RWPE2 (cell line): ENCODE measurements around the gene MRPL36.

Experiments used
- ATAC-seq: fragments of 200-7000 bp; cut with Tn5 transposase; 3 replicates; pipeline ENCODE4 v1.9.1; 2021; ENCODE audit warnings: low read depth
- DNase-seq: peaks from one replicate; pipeline ENCODE4 v3.0.0-alpha.2; 2020; ENCODE audit warnings: low spot score
- H3K27ac ChIP-seq: fragments of 450-650 bp; 2 replicates; pipeline ENCODE4 v1.5.1; 2017; ENCODE audit warnings: mild to moderate bottlenecking; ENCODE audit not compliant: poor library complexity, severe bottlenecking
- H3K27me3 ChIP-seq: fragments of 250-450 bp; sonication (Bioruptor Pico); 2 replicates; pipeline ENCODE4 v1.5.1; 2021; ENCODE audit warnings: mild to moderate bottlenecking, moderate library complexity; ENCODE audit not compliant: insufficient read depth, poor library complexity, severe bottlenecking
- H3K36me3 ChIP-seq: fragments of 250-450 bp; sonication (Bioruptor Pico); 2 replicates; pipeline ENCODE4 v1.5.1; 2020; ENCODE audit warnings: low read depth, mild to moderate bottlenecking, moderate library complexity
- H3K4me1 ChIP-seq: fragments of 250-450 bp; sonication (Bioruptor Pico); 2 replicates; pipeline ENCODE4 v1.5.1; 2021; ENCODE audit warnings: mild to moderate bottlenecking, moderate library complexity; ENCODE audit not compliant: insufficient read depth, poor library complexity, severe bottlenecking
- H3K4me3 ChIP-seq: fragments of 250-450 bp; sonication (Bioruptor Pico); 2 replicates; pipeline ENCODE4 v1.5.1; 2021; ENCODE audit warnings: mild to moderate bottlenecking, moderate library complexity; ENCODE audit not compliant: severe bottlenecking
- H3K9me3 ChIP-seq: fragments of 250-450 bp; sonication (Bioruptor Pico); 2 replicates; pipeline ENCODE4 v1.5.1; 2021; ENCODE audit warnings: mild to moderate bottlenecking, moderate library complexity; ENCODE audit not compliant: severe bottlenecking
- TF ChIP-seq, protein P1 (sequence below): fragments of 450-650 bp; IDR thresholded peaks from one replicate; pipeline ENCODE4 v1.5.1; 2017; ENCODE audit warnings: mild to moderate bottlenecking, moderate library complexity; ENCODE audit not compliant: poor library complexity, severe bottlenecking

Gene MRPL36

GRCh38 chr5:1799602-1800471 lies at the start of gene MRPL36:
TSS of gene MRPL36 (minus strand) at chr5:1799837. CDS start at chr5:1798935, 902 bp downstream.
- Histone ChIP-seq H3K9me3 (no peaks in the 10 kb centered on the region), H3K27ac (peak within 1 kb of the TSS; percentile 54), H3K4me1 (peaks cover 11% of the 10 kb centered on the region), H3K27me3 (no peaks in the 10 kb centered on the region), H3K36me3 (peaks cover 48% of the 10 kb centered on the region), H3K4me3 (peak within 1 kb of the TSS; percentile 90)
- DNase-seq (peak; percentile 96), ATAC-seq (peak; percentile 79)
- TF ChIP-seq, protein P1, sequence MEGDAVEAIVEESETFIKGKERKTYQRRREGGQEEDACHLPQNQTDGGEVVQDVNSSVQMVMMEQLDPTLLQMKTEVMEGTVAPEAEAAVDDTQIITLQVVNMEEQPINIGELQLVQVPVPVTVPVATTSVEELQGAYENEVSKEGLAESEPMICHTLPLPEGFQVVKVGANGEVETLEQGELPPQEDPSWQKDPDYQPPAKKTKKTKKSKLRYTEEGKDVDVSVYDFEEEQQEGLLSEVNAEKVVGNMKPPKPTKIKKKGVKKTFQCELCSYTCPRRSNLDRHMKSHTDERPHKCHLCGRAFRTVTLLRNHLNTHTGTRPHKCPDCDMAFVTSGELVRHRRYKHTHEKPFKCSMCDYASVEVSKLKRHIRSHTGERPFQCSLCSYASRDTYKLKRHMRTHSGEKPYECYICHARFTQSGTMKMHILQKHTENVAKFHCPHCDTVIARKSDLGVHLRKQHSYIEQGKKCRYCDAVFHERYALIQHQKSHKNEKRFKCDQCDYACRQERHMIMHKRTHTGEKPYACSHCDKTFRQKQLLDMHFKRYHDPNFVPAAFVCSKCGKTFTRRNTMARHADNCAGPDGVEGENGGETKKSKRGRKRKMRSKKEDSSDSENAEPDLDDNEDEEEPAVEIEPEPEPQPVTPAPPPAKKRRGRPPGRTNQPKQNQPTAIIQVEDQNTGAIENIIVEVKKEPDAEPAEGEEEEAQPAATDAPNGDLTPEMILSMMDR = no peak

GRCh38 chr5:1847611-1848010 lies 48.0 kb upstream of the MRPL36 start:
- Histone ChIP-seq H3K4me1 (no peaks in the 10 kb centered on the region), H3K27me3 (peaks cover 13% of the 10 kb centered on the region), H3K9me3 (no peaks in the 10 kb centered on the region), H3K36me3 (no peaks in the 10 kb centered on the region), H3K4me3 (no peak overlapping the region), H3K27ac (no peak overlapping the region)
- TF ChIP-seq, protein P1 = no peak
- ATAC-seq = no peak
- no peak for DNase-seq

- DNase-seq = peak; percentile 57
- Histone ChIP-seq H3K36me3 (no peaks in the 10 kb centered on the region), H3K4me1 (no peaks in the 10 kb centered on the region), H3K27ac (no peak overlapping the region), H3K9me3 (no peaks in the 10 kb centered on the region), H3K27me3 (peaks cover 17% of the 10 kb centered on the region), H3K4me3 (no peak overlapping the region)
- TF ChIP-seq, protein P1 = no peak
- no peak for ATAC-seq
Measured at GRCh38 chr5:1847056-1847455, 47.4 kb upstream of the MRPL36 start.

GRCh38 chr5:1846583-1846982 lies 46.9 kb upstream of the MRPL36 start:
- H3K9me3 ChIP-seq = no peaks in the 10 kb centered on the region
- H3K4me1 ChIP-seq = no peaks in the 10 kb centered on the region
- H3K4me3 ChIP-seq = no peak overlapping the region
- H3K27me3 ChIP-seq = peaks cover 16% of the 10 kb centered on the region
- DNase-seq = no peak
- ATAC-seq = no peak
- TF ChIP-seq, protein P1 = no peak
- H3K36me3 ChIP-seq = no peaks in the 10 kb centered on the region
- no peak overlapping the region for H3K27ac ChIP-seq

DNA sequence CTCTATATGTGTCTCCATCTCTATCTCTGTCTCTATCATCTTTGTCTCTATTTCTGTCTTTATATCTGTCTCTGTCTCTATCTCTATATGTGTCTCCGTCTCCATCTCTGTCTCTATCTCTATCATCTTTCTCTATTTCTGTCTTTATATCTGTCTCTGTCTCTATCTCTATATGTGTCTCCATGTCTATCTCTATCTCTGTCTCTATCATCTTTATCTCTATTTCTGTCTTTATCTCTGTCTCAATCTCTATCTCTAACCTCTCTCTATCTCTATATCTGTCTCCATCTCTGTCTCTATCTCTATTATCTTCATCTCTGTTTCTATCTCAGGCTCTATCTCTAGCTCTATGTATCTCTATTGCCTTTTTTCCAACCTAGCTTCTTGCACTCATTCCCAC lies 46.1 kb upstream of the MRPL36 start:
- no peak for DNase-seq
- no peak overlapping the region for H3K27ac ChIP-seq
- ATAC-seq = no peak
- H3K9me3 ChIP-seq = no peaks in the 10 kb centered on the region
- H3K27me3 ChIP-seq = peaks cover 9% of the 10 kb centered on the region
- no peaks in the 10 kb centered on the region for H3K4me1 ChIP-seq
- no peak overlapping the region for H3K4me3 ChIP-seq
- no peaks in the 10 kb centered on the region for H3K36me3 ChIP-seq
- TF ChIP-seq, protein P1 = no peak
